Measurements from ENCODE around the gene CHCHD5.

The CHCHD5 gene

DNA sequence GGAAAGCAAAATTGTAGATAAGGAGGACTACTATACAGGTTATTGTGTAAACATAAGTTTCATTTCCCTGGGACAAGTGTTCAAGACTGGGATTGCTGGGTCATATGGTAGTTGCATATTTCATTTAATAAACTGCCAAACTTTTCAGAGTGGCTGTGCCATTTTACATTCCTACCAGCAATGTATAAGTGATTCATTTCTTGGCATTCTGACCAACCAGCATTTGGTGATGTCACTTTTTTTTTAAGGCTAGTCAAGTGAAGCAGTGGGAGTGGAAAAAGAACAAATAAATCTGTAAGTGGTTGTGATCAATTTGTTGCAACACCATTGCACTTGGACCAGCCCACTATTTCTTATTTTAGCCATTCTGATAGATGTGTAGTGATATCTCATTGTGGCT, 5.2 kb upstream of the CHCHD5 start:
- no peaks in the 10 kb centered on the region for H3K9me3 Mint-ChIP-seq
- DNase-seq (ENCODE audit: low spot score in 2 of 2) (no peak), ATAC-seq (no peak)
- H3K4me1 Mint-ChIP-seq = peaks cover 18% of the 10 kb centered on the region
- peaks cover 42% of the 10 kb centered on the region for H3K36me3 Mint-ChIP-seq
- no peak overlapping the region for H3K27ac Mint-ChIP-seq
- H3K4me3 Mint-ChIP-seq = no peak overlapping the region

DNA sequence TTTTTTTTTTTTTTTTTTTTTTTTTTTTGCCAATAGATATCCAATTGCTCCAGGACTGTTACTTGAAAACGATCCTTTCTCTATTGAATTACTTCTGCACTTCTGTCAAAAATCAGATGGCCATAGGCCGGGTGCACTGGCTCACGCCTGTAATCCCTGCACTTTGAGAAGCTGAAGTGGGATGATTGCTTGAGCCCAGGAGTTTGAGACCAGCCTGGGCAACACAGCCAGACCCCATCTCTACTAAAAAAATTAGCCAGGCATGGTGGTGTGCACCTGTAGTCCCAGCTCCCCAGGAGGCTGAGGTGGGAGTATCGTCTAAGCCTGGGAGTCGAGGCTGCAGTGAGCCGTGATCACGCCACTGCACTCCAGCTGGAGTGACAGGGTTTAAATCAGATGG, 4.3 kb upstream of the CHCHD5 start:
- no peaks in the 10 kb centered on the region for H3K9me3 Mint-ChIP-seq
- peaks cover 26% of the 10 kb centered on the region for H3K4me1 Mint-ChIP-seq
- H3K4me3 Mint-ChIP-seq = no peak overlapping the region
- DNase-seq (ENCODE audit: low spot score in 2 of 2) (no peak), ATAC-seq (no peak)
- H3K36me3 Mint-ChIP-seq = peaks cover 42% of the 10 kb centered on the region
- no peak overlapping the region for H3K27ac Mint-ChIP-seq

GRCh38 chr2:112582314-112582746, 2.1 kb upstream of the CHCHD5 start:
- peak; percentile 27 for ATAC-seq
- DNase-seq (ENCODE audit: low spot score in 2 of 2) = no peak
- Mint-ChIP-seq H3K4me1 (peaks cover 45% of the 10 kb centered on the region), H3K9me3 (no peaks in the 10 kb centered on the region), H3K27ac (no peak overlapping the region), H3K4me3 (peak overlapping the region; percentile 11), H3K36me3 (peaks cover 21% of the 10 kb centered on the region)

DNA sequence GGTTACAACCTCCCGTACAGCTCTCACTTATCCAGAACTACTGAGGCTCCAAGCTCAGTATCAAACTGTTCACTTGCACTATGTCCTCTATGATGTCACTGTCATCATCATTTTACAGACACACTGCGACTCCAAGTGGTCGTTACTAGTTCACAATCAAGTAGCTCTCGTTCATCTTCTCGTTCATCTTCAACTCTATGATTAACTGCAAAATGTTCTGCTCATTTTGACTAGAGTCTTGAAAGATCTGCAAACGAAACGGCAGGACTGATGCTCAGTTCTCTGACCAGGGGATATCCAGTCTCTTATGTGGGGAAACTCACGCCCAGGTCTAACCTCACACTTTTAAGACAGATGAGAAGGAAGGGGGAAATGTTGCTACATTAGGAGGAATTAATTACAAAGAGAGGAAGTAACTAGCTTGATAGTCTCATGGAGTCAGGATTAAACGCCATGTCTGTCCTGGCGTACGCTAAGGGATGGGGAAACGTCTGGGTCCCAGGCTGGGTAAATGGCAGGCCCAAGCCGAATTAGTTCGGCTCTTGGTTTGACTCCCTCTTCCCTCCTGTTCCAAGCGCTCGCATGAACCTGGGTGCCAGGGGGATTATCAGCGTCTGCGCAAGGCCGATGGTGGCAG, 794 bp upstream of the CHCHD5 start:
- no peak for ATAC-seq
- Mint-ChIP-seq H3K4me3 (peak overlapping the region; percentile 95), H3K4me1 (peaks cover 47% of the 10 kb centered on the region), H3K36me3 (peaks cover 23% of the 10 kb centered on the region), H3K9me3 (no peaks in the 10 kb centered on the region), H3K27ac (peak overlapping the region; percentile 100)
- no peak for DNase-seq (ENCODE audit: low spot score in 2 of 2)

DNA sequence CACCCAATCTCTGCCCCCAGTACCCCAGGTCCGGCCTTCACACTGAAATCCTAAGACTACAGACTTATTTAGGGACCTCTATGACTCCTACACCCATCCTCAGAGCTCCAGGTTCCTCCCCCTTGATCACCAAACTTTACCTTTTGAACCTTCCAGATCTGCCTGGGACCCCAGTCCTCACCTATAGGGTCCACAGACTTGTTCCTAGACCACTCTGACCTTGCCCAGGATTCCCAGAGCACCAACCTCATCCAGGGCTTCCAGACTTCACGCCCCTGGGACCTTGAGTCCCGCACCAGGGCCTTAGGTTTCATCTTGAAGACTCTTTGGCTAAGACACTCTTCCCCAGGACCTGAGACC, 462 bp downstream of the CHCHD5 start:
- H3K36me3 Mint-ChIP-seq = peaks cover 35% of the 10 kb centered on the region
- no peak for ATAC-seq
- peak overlapping the region; percentile 95 for H3K4me3 Mint-ChIP-seq
- DNase-seq (ENCODE audit: low spot score in 2 of 2) = no peak
- peaks cover 47% of the 10 kb centered on the region for H3K4me1 Mint-ChIP-seq
- peak overlapping the region; percentile 100 for H3K27ac Mint-ChIP-seq
- H3K9me3 Mint-ChIP-seq = no peaks in the 10 kb centered on the region

DNA sequence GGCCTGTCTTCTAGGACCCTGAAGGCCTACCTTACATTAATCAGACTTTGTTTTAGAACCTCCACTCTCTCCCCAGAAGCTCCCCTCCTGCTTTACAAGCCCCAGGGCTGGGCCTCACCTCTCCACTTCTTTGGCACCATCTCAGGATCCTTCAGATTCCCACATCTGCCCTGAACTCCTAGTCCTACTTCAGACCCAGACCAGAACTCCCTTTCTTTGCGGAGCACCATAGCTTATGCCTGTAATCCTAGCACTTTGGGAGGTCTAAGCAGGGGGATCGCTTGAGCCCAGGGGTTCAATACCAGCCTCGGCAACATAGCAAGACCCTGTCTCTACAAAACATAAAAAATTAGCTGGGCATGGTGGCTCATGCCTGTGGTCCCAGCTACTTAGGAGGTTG, 991 bp downstream of the CHCHD5 start:
- Mint-ChIP-seq H3K4me1 (peaks cover 47% of the 10 kb centered on the region), H3K4me3 (peak overlapping the region; percentile 95), H3K36me3 (peaks cover 38% of the 10 kb centered on the region), H3K9me3 (no peaks in the 10 kb centered on the region), H3K27ac (peak overlapping the region; percentile 100)
- no peak for DNase-seq (ENCODE audit: low spot score in 2 of 2)
- no peak for ATAC-seq

DNA sequence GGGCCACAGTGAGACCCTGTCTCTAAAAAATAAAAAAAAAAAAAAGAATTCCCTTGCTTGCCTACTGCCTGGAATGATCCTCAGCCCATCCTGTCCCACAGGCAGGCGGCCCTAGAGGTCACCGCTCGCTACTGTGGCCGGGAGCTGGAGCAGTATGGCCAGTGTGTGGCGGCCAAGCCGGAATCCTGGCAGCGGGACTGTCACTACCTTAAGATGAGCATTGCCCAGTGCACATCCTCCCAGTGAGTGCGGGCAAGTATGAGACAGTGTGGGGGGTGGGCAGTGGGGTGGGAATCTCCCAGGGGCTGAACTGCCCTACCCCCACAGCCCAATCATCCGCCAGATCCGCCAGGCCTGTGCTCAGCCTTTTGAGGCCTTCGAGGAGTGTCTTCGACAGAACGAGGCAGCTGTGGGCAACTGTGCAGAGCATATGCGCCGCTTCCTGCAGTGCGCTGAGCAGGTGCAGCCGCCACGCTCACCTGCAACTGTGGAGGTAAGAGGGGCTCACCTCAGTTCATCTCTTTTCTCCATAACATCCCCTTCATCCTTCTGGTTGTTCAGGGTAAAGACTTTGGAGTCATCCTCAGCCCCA, 1.6 kb downstream of the CHCHD5 start:
- Mint-ChIP-seq H3K36me3 (peaks cover 38% of the 10 kb centered on the region), H3K4me3 (peak overlapping the region; percentile 95), H3K27ac (peak overlapping the region; percentile 100), H3K9me3 (no peaks in the 10 kb centered on the region), H3K4me1 (peaks cover 47% of the 10 kb centered on the region)
- no peak for ATAC-seq
- DNase-seq (ENCODE audit: low spot score in 2 of 2) = no peak

DNA sequence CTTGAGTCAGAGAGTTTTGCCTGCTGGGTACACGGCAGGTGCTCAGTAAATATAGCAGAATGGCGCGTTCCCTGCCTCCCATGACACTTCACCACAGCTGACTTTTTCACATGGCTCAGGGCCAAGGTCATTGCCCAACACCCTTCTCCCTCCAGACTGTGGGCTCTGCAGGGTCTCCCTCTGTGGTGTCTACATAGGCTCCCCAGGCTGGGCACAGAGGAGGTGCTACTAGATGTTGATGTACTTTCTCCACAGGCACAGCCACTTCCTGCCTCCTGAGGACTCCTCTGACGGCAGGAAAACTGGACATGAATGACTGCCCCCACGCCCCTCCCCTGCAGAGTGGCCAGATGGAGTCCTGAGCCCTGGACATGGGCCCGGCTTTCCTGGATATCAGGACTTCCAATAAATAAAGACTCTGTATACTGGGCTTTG, 4.2 kb downstream of the CHCHD5 start:
- no peak for DNase-seq (ENCODE audit: low spot score in 2 of 2)
- Mint-ChIP-seq H3K4me3 (no peak overlapping the region), H3K9me3 (no peaks in the 10 kb centered on the region), H3K27ac (no peak overlapping the region), H3K36me3 (peaks cover 35% of the 10 kb centered on the region), H3K4me1 (peaks cover 36% of the 10 kb centered on the region)
- ATAC-seq = no peak

- H3K27ac Mint-ChIP-seq = no peak overlapping the region
- ATAC-seq (no peak), DNase-seq (ENCODE audit: low spot score in 2 of 2) (no peak)
Observed at GRCh38 chr2:112591413-112591812, 7.0 kb downstream of the CHCHD5 start.

GRCh38 chr2:112593736-112594135, 9.3 kb downstream of the CHCHD5 start:
- Mint-ChIP-seq H3K9me3 (no peaks in the 10 kb centered on the region), H3K27ac (no peak overlapping the region), H3K4me1 (no peaks in the 10 kb centered on the region), H3K36me3 (peaks cover 30% of the 10 kb centered on the region), H3K4me3 (no peak overlapping the region)
- no peak for ATAC-seq
- no peak for DNase-seq (ENCODE audit: low spot score in 2 of 2)

More at GRCh38 chr2:112591413-112591812, 7.0 kb downstream of the CHCHD5 start:
- peaks cover 36% of the 10 kb centered on the region for H3K36me3 Mint-ChIP-seq
- peaks cover 11% of the 10 kb centered on the region for H3K4me1 Mint-ChIP-seq
- no peak overlapping the region for H3K4me3 Mint-ChIP-seq
- H3K9me3 Mint-ChIP-seq = no peaks in the 10 kb centered on the region

DNA sequence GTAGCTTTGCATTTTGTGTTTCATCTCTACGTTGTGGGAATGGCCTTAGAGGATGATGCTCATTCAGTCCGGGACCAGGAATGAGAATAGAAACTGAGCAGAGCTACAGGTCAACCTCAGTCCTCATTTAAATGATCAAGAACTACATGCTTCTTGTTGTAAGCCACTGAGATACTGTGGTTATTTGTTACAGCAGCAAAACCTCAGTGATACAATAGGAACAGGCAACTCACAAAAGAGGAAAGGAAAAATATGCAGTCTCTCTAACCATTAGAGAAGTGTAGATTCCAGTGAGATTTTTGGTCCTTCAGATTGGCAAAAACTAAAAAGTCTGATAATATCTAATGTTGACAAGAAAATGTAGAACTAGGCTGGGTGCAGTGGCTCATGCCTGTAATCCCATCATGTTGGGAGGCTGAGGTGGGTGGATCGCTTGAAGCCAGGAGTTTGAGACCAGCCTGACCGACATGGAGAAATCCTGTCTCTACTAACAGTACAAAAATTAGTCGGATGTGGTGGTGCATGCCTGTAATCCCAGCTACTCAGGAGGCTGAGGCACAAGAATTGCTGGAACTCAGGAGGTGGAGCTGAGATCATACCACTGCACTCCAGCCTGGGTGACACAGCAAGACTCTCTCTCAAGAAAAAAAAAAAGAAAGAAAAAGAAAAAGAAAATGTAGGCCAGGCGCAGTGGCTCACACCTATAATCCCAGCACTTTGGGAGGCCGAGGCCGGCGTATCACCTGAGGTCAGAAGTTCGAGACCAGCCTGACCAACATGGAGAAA, 13.3 kb downstream of the CHCHD5 start:
- no peak for ATAC-seq
- DNase-seq (ENCODE audit: low spot score in 2 of 2) = no peak
- Mint-ChIP-seq H3K27ac (no peak overlapping the region), H3K4me3 (no peak overlapping the region), H3K36me3 (peaks cover 15% of the 10 kb centered on the region), H3K4me1 (peaks cover 7% of the 10 kb centered on the region), H3K9me3 (no peaks in the 10 kb centered on the region)

GRCh38 chr2:112600634-112601033, 16.2 kb downstream of the CHCHD5 start:
- DNase-seq (ENCODE audit: low spot score in 2 of 2) (no peak), ATAC-seq (no peak)
- H3K4me1 Mint-ChIP-seq = peaks cover 7% of the 10 kb centered on the region
- H3K36me3 Mint-ChIP-seq = no peaks in the 10 kb centered on the region
- H3K27ac Mint-ChIP-seq = no peak overlapping the region
- H3K9me3 Mint-ChIP-seq = no peaks in the 10 kb centered on the region
- no peak overlapping the region for H3K4me3 Mint-ChIP-seq

DNA sequence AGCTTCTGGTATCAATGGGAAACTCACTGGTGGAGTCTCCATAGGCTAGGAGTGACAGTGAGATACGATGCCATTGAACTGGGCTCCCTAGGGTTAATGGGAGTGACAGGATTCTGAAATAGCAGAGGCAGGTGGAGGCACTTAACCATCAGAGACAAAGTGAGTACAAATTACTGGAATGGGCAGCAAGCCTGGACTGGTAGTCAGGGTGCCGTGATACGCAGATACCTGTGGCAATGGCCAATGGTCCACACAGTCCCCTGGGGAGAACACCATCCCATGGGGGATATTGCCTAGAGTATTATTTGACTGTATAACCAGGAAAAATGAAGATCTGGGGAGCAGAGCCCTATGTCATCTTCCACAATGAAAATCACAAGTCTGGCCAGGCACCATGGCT, 17.3 kb downstream of the CHCHD5 start:
- Mint-ChIP-seq H3K9me3 (no peaks in the 10 kb centered on the region), H3K4me1 (peaks cover 14% of the 10 kb centered on the region), H3K27ac (no peak overlapping the region), H3K4me3 (no peak overlapping the region), H3K36me3 (no peaks in the 10 kb centered on the region)
- no peak for ATAC-seq
- no peak for DNase-seq (ENCODE audit: low spot score in 2 of 2)

GRCh38 chr2:112602917-112603316, 18.5 kb downstream of the CHCHD5 start:
- H3K4me1 Mint-ChIP-seq = peaks cover 14% of the 10 kb centered on the region
- DNase-seq (ENCODE audit: low spot score in 2 of 2) = no peak
- H3K4me3 Mint-ChIP-seq = no peak overlapping the region
- no peak overlapping the region for H3K27ac Mint-ChIP-seq
- ATAC-seq = no peak
- no peaks in the 10 kb centered on the region for H3K36me3 Mint-ChIP-seq
- no peaks in the 10 kb centered on the region for H3K9me3 Mint-ChIP-seq

GRCh38 chr2:112603731-112604130, 19.3 kb downstream of the CHCHD5 start:
- ATAC-seq = no peak
- Mint-ChIP-seq H3K4me1 (peaks cover 14% of the 10 kb centered on the region), H3K36me3 (no peaks in the 10 kb centered on the region), H3K4me3 (no peak overlapping the region), H3K9me3 (no peaks in the 10 kb centered on the region), H3K27ac (no peak overlapping the region)
- no peak for DNase-seq (ENCODE audit: low spot score in 2 of 2)

DNA sequence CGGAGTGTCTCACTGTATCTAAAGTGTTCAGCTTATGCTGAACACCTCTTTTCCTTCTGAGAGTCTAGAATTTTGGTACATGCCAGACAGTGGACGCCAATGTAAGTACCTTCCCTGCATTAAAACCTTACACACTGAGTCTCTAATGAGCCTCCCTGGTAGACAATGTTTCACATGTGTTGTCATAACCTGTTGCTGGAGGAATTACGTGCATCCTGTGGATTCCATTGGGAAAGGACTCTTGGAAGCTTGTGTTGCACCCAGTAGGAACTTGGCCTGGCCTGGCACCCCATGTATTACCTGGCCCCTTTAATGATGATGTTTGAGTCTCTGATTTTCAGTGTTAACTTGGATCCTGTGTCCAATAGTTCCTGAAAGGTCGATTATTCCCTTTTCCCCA, 20.5 kb downstream of the CHCHD5 start:
- DNase-seq (ENCODE audit: low spot score in 2 of 2) (no peak), ATAC-seq (no peak)
- Mint-ChIP-seq H3K4me1 (peaks cover 11% of the 10 kb centered on the region), H3K4me3 (no peak overlapping the region), H3K9me3 (no peaks in the 10 kb centered on the region), H3K27ac (no peak overlapping the region), H3K36me3 (no peaks in the 10 kb centered on the region)
